HG02623 (cell line): ENCODE measurements around the gene SSBP2.
"Not testable (repeated sequence)": the region's sequence is repeated elsewhere in the genome, so short reads cannot be mapped to it uniquely, and the experiment has no call there.

ENCODE experiments used
- ATAC-seq: cut with Tn5 transposase; IDR thresholded peaks from one replicate; pipeline ENCODE4 v1.9.1; 2021; ENCODE audit warnings: moderate library complexity; ENCODE audit not compliant: unreplicated experiment

Gene SSBP2

DNA sequence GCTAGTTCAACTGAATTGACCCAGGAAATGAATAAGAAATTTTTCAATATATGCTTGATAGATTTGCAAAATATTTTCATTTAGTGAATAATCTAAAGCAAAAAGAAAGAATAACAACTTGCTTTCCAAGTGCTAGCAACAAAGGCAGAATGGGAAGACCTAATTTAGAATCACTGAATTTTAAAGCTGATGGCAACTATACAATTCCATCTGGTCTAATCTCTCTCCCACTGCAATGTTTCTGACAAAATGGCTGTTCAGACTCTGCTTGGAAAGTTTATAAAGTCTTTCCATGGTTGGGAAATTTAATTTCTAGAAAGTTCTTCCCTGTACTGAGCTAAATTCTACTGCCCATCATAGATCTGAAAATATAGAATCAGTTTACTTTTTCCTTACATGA lies 281.2 kb downstream of the SSBP2 start:
- no peak for ATAC-seq

DNA sequence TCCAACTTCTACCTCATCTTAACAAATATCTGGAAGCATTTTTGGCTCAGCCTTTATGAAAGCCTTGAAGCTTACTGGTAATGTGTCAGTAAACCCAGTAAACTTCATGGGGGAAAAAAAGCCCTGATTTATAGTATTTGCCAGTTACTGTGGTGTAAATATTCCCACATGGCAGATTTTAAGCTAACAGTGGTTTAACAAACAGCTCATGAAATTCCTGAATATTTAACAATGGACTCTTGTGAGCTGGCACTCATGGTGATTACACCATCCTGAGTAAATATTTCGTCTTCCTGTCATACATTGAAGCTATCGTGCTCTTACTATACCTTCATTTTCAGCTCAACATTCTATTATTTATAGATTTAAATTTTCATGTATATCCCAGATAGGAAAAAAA lies 300.0 kb downstream of the SSBP2 start:
- no peak for ATAC-seq

DNA sequence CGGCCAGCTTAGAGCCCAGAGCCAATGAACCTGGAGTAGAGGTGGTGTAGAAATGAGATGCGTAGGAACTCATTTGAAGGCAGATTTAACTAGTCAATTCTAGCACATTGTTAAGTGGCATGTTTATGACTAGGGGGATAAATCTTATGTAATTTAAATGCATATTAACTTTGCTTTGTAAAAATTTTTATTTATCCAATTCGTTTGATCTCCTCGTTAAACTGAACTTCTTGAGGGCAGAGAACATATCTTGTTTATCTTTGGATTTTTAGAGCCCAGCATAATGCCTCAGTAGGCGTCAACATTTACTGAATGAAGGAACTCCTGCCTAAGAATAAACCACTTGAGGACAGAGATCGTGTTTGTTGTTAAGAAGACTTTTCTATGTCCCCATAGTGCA lies 315.9 kb downstream of the SSBP2 start:
- ATAC-seq = no peak

DNA sequence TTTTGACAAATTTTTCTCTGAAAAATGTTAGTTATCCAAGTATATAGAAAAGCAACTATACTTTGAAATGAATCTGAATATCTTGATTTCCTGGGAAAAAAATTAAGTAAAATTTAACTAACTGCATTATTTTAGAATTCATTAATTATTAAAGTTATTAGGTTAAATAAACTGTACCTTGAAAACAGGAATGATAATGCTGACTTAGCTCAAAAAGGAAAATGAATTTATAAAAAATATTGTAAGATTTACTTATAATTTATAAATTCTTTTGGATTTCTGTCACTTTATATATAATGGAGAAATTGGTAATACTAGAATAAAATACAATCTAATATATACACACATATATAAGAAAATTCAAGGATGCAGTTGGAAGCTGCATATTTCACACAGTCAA lies 320.9 kb downstream of the SSBP2 start:
- no peak for ATAC-seq

DNA sequence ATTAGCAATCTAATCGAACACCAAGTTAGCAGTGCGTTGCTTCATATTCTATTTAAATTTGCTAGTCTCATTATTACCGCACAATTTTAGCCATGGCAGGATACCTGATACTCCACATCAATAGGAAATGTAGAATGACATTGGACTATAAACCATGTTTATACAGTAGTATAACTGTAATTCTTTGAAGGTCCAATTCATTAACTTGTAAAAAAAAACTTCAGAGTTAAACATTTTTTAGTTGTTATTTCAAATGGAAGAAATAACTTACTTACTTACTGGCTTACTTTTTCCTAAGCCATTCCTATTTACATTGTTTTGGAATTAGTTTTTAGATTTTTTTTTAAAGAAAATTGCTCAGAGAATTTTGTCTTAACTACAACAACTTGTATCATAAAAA lies 321.5 kb downstream of the SSBP2 start:
- no peak for ATAC-seq

DNA sequence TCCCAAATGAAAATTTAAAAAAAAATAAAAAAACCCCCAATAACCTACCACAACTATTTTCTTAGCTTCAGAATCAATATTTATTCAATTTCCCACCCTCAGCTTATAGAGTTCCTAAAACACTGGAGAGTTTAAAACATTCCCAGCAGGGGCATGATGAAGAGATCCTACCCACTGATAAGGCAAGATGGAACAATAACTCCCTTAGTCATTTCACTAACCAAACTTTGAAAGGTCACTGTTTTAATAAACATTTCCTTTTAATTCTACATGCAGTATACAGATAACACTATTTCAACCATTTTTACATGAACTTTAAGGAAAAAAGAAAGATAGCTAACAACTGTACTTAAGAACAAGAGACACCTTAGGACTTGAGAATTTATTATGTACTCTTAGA lies 322.0 kb downstream of the SSBP2 start:
- ATAC-seq = no peak

DNA sequence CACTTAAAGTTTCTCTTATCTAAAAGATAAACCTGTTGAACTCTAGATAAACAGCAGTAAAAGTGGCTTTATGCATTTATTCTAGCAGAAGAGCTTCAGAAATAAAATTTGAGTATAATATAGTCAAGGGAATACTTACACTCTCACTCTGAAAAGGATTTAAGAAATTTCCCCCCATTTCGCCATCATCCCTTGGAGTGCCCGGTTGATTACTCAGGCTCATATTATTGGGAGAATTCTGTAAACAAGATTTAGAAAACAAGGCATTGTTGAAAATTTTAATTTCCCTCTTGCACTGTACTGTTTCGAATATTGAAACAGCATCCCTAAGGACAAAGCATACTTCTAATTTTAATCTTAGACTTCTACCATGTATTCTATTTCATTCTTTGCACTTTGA lies 322.5 kb downstream of the SSBP2 start:
- no peak for ATAC-seq

DNA sequence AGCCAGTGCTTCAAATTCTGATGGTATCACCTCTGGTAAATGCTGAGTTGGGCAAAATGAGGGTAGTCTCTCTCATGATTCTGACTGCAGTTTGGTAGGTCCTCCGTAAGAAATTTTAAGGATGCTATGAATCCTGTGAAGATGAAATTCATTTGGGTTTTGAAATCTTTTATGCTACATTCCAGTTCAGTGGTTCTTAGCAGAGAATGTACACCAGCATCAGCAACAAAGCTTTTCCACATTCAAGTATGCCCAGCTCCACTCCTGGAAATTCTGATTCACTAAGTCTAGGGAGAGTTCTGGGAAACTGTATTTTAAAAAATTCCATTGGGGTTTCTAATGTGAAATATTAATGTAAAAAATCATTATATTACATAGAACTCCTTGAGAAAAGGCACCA lies 323.3 kb downstream of the SSBP2 start:
- ATAC-seq = no peak

DNA sequence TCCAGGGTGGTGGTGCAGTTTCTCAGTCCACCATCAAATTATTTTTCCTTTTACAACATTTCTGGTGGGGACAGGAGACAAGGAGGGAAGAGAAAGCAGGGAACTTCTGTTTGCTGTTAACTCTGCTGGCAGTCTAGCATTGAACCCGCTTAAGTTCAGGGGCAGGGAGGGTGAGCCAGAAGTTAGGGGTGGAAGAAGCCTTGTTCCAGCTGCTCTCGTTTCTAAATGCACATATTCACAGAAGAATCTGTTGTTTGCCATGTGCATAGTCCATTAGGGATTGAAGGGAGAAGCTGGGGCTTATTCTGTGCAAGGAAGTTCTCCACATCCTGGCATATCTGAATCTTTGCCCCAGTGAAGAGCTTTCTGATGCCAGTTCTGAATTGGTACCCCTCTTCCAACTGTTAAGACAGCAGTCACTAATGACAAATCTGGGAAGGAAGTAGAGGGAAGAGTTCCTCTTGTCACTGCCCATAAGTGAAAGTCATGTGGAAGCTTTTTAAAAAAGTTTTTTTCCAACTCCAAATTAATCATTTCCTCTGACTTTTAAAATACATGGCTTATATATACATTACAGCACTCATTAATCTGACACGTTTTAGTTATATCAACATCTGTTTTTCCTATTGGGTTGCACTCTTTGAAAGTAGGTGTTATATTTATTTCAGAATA lies 324.4 kb downstream of the SSBP2 start:
- no peak for ATAC-seq

DNA sequence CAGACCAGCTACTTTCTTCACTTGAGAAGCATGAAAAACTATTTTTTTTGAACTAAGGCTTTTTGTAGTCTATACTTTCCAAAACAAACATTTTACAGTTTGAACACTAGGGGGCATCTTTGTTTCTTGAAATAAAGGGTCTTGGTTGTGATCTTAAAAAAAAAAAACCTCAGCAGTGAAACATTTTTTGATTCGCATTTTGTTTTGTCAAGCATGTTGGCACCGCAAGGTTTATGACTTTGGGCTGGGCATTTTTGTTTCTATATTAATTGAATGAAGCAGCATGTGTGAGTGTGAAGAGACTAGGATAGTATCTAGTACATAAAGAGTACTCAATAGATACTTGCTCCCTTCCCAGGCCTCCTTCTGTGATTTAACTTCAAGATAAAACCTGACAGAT lies 325.3 kb downstream of the SSBP2 start:
- no peak for ATAC-seq

DNA sequence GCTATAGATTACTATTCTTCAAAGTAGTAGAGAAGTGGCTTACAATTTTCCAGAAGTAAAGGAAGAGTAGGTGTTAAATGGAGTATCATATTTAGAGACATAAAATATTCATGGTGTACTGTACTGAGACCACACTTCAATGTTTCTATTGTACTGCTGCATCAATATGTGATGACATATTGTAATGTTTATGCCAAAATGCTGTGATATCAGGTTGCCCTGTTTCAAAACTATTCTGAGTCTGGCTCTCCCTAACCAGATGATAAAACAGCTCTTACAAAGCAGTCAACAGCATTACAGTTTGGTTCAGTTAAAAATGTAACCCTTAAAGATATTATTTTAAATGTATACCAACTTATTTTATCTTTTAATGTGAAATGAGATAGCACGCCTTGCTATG lies 326.2 kb downstream of the SSBP2 start:
- ATAC-seq = no peak

DNA sequence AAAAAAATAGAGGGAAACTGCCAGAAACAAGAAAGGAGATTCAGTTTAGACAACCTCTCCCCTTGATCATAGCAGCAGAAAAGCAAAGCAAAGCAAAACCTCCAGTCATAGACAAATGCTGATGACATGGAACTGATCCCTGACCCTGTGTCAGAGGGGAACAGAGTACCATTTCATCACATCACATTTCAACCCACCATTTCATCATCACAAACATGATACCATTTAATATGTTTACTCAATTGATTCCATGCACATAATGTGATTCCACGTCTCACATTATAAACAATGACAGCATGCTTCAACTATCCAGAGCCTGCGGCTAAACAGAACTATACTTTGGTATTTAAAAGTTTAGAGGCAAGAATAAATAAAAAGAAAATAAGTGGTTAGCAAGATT lies 328.2 kb downstream of the SSBP2 start:
- no peak for ATAC-seq

DNA sequence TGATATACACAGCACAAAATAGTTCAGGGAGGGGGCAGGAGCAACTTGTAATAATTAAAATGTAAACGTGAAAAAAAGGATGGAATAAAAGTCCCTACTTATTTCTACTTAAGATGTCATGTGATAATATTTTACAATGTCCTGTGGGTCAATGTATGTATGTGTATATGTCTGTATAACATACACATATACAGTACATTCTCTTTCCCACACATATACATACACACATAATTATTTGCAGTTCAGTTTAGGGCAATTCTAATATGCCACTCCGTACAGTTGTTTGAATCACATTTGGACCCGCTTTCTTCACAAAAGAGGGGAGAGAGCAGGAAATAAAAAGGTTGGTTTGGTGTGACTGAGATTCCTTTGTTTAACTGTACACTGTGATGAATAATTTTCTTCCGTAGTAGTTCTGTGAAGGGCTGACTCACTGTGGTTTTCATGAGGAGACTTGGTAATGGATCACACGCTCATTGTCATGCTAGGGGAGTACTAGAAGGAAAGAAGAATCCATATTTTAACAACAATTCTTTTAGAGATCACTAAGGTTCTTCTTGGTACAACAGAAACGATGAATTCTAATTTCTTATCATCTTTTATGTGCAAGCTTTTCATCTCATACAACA lies 330.7 kb downstream of the SSBP2 start:
- ATAC-seq = no peak

DNA sequence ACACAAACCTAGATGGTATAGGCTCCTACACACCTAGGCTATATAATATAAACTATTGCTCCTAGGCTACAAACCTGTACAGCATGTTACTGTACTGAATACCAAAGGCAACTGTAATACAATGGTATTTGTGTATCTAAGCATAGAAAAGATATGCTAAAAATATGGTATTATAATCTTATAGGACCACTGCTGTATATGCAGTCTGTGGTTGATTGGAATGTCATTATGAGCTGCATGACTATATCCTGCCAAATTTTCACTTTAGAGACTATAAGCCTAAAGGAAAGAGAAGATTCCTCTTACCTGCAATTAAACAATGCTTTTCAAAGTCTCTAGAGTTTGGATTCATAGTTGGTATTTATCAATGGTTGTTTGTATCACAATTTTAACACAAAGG lies 332.3 kb downstream of the SSBP2 start:
- ATAC-seq = no peak

DNA sequence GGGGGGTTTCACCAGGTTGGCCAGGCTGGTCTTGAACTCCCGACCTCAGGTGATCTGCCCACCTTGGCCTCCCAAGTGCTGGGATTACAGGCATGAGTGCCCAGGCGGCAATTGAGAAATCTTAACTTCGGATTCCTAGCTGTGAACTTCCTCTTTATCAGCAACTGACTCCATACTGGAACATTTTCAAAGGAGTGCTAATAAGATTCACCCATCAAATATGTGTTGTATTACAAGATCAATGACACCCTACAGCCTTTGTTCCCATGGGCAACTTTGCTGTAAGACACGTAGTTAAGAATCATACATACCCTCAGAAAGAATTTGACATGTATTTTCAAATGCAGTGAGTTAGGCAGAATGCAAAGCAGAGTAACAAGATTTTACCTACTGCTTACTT lies 333.8 kb downstream of the SSBP2 start:
- ATAC-seq = no peak

DNA sequence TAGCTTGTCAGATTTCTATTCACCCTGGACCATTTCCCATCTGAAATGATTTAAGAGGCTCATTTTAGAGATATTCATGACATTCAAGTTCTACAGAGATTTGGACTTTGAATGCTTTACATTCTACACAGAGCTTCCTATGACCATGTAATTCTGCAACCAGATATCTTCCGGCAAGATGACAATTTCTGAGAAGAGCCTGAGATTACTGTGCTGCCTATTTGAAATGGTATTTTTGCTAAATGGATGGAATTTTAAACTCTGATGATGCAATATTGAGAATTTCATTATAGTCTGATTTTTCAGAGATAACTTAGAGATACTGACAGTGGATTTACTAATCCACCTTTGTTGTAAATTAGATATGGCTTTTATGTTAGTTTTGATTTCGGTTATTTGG lies 341.0 kb downstream of the SSBP2 start:
- ATAC-seq = no peak

DNA sequence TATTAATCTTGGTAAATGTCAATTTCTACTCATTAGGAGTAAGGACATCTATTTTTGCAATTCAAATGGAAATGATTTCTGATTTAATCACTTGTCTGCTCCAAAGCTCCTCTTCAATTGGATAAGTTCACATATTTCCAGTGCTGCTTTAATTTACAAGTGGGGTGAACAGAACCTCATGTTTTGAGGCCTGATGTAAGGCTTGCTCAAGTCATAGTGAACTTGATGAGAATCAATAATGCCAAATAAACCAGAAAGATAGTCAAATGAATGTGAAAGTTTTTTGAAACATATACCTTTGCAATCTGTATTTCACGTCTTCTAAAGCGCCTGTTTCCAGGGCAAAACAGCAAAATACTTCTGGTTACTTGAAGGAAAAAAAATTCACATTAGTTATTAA lies 341.5 kb downstream of the SSBP2 start:
- ATAC-seq = no peak

DNA sequence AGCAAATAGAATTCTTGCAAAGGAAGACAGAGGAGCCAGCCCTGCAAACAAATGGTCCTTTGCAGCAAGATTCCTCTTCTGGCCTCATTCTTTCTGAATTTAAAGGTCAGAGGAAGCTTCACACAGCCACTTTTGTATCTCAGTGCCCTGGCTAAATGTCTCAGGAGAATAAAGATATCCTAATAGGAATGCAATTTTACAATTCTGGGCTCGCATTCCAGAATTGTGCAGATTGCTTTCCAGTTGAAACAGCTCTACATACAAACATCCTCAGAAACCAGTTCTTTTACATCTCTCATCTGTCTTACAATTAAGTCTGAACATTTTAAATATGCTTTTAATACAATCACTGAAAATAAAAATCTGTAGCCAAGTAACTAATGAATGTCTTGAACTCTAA lies 342.4 kb downstream of the SSBP2 start:
- ATAC-seq = no peak

DNA sequence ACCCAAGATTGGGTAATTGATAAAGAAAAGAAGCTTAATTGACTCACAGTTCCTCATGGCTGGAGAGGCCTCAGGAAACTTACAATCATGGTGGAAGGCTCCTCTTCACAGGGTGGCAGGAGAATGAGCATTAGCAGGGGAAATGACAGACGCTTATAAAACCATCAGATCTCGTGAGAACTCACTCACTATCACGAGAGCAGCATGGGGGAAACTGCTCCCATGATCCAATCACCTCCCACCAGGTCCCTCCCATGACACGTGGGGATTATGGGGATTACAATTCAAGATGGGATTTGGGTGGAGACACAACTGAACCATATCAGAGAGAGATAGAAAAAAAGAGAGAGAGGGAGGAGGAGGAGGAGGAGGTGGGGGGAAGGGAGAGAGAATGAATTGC lies 343.1 kb downstream of the SSBP2 start:
- ATAC-seq = not testable (repeated sequence)

DNA sequence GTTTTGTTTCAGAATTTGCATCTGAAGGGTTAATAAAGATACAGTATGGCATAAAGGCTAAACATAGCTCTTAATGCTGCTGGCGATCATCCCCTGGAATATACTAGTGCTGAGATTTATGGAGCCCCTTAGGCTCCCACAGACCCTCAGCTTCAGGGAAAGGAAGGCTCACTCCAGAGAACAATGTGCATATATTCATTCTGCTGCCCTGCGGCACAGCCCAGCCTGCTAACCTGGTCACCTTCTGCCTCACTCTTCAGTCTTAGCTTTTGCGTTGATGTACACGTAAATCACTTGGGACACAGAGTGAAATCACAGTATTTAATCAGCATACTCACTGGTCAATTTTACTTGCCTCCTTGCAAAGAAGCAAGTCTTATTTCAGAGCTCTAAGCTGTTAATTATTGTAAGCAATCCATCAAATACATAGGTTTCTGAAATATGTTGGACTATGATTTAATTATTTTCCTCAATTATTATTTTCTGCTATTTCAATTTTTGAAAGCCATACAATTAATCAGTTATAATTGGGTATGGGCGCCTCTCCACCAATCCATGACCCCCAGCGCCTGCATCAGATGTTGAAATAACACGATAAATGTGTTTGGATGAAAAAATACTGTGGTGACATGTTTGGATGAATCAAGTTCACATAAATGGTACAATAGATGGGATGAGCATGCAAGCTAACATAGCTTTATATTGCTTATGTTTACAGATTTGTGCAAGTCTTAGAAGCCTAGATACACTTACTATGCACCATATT lies 345.6 kb downstream of the SSBP2 start:
- no peak for ATAC-seq

DNA sequence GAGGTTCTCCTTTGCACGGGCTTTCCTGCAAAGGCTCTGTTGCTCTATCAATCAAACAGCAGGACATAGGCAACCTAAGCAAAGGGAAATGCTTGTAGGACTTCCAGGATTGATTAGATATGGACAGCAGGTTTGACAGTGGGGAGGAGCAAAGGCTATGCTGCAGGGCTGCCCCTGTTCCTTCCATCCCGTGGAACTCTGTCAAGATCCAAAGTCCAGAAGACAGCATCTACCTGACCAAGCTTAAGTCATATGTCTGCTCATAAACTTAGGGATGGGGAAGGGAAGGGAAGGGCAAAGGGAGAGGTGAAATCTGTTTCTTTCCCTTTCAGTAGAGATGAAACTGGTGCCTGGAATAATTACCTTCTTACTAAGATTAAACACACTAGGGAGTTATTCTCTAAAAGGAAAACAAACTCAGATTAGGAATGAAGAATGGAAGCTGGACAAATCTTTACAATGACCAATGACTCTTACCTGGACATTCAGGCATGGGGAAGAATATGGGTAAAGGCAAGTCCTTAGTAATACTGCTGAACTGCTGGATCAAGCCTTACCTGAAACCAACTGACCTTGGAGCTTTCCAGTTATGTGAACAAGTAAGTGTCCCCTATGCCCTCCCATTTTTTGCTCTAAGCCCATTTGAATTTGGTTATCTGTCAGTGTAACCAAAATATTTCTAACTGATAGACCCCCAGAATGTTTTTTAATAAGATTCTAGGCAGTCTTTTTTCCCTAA lies 348.5 kb downstream of the SSBP2 start:
- no peak for ATAC-seq

DNA sequence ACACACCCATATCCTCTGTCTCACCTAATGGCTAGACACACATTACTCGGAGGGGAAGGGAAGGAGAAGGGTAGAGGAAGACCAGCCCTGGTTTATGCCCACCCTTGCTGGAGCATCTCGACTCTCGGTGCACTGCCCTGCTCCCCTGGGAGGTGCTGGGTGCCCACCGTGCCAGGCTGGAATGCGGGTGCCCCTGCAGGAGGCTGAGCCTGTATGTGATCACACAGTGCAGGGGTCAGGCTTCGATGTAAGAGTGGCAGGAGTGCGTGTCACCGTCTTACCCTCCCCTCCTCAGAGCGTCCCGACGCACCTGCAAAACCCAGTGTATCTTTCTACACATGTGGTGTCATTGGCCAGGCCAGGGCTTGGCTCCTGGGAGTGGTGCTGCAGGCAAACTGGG lies 349.6 kb downstream of the SSBP2 start:
- no peak for ATAC-seq
